NOMO-1 treated with DMSO at 0.1 percent for 48 hours (cell line): Measurements from ENCODE around the gene REP15.
A peak's percentile ranks its signal among the peaks of the same experiment; 100 is the strongest.
"Not testable (repeated sequence)": the region's sequence is repeated elsewhere in the genome, so short reads cannot be mapped to it uniquely, and the experiment has no call there.

Experiments used
- DNase-seq: peaks from one replicate; lab custom pipeline; 2025; ENCODE audit not compliant: unreplicated experiment; lab: John Stamatoyannopoulos, UW

Gene REP15

GRCh38 chr12:27696293-27696652 lies at the start of gene REP15:
Gene REP15 (plus strand): TSS chr12:27696447. CDS start chr12:27696563, 116 bp downstream.
- no peak for DNase-seq

GRCh38 chr12:27650011-27650410 lies 46.2 kb upstream of the REP15 start:
- no peak for DNase-seq

- no peak for DNase-seq
Measured at GRCh38 chr12:27651201-27651600, 45.0 kb upstream of the REP15 start.

GRCh38 chr12:27652174-27652763 lies 44.0 kb upstream of the REP15 start:
- DNase-seq, result peak; percentile 16

GRCh38 chr12:27653661-27654060 lies 42.6 kb upstream of the REP15 start:
- DNase-seq, result no peak

- DNase-seq, result not testable (repeated sequence)
Measured at GRCh38 chr12:27655476-27655875, 40.8 kb upstream of the REP15 start.

- no peak for DNase-seq
Measured at GRCh38 chr12:27657296-27657695, 39.0 kb upstream of the REP15 start.

GRCh38 chr12:27665704-27666103 lies 30.5 kb upstream of the REP15 start:
- DNase-seq, result no peak

- DNase-seq, result no peak
Measured at GRCh38 chr12:27666510-27666909, 29.7 kb upstream of the REP15 start.

GRCh38 chr12:27667540-27667939 lies 28.7 kb upstream of the REP15 start:
- DNase-seq, result no peak

- no peak for DNase-seq
Measured at GRCh38 chr12:27672051-27672450, 24.2 kb upstream of the REP15 start.

- no peak for DNase-seq
Measured at GRCh38 chr12:27672643-27673042, 23.6 kb upstream of the REP15 start.

- no peak for DNase-seq
Measured at GRCh38 chr12:27673101-27673718, 23.0 kb upstream of the REP15 start.

GRCh38 chr12:27674989-27675388 lies 21.3 kb upstream of the REP15 start:
- no peak for DNase-seq

GRCh38 chr12:27680619-27681018 lies 15.6 kb upstream of the REP15 start:
- no peak for DNase-seq

GRCh38 chr12:27682534-27682933 lies 13.7 kb upstream of the REP15 start:
- DNase-seq, result no peak

- no peak for DNase-seq
Measured at GRCh38 chr12:27685274-27685673, 11.0 kb upstream of the REP15 start.

GRCh38 chr12:27686147-27686546 lies 10.1 kb upstream of the REP15 start:
- no peak for DNase-seq

- DNase-seq, result no peak
Measured at GRCh38 chr12:27688671-27689070, 7.6 kb upstream of the REP15 start.

- DNase-seq, result no peak
Measured at GRCh38 chr12:27689558-27690180, 6.6 kb upstream of the REP15 start.

- no peak for DNase-seq
Measured at GRCh38 chr12:27693403-27693802, 2.8 kb upstream of the REP15 start.

GRCh38 chr12:27695556-27696292 lies 523 bp upstream of the REP15 start:
- no peak for DNase-seq
